H1 (cell line): ENCODE data around the gene LHFPL6. TPM values are rescaled to one million over a fixed set of nuclear protein-coding genes. Genes with fewer than 3 reads are reported as not detected.

Experiments used
- CTCF ChIA-PET: fragments of 300-600 bp; sonication (Branson Sonifier 250); formaldehyde crosslinking; loops from one replicate; lab custom pipeline; 2021; ENCODE audit not compliant: partially characterized antibody; lab: Charles Lee
- POLR2A ChIA-PET: fragments of 300-600 bp; sonication (Branson Sonifier 250); formaldehyde crosslinking; loops from one replicate; lab custom pipeline; 2021; ENCODE audit warnings: inconsistent platforms; ENCODE audit not compliant: partially characterized antibody; lab: Charles Lee
- DNase-seq, 2 experiments: peaks; one replicate each; pipeline versions ENCODE4 v3.0.0 to v3.0.0-alpha.2; 2010 to 2022; ENCODE audit warnings: low spot score in 2 of 2, low read depth in 1 of 2, mixed read lengths in 1 of 2
- FAIRE-seq: peaks from 2 replicates; lab custom pipeline; 2011; peaks lifted over from hg19 to GRCh38; lab: Jason Lieb, UNC
- H2AFZ ChIP-seq: 2 replicates; pipeline ENCODE4 v1.8.1; 2012; ENCODE audit warnings: low read length, inconsistent platforms
- H2AK5ac ChIP-seq: 2 replicates; pipeline ENCODE4 v1.6.1; 2013; ENCODE audit warnings: low read depth, low read length
- H2BK120ac ChIP-seq: replicated peaks from 2 replicates; pipeline ENCODE3; 2013; ENCODE audit warnings: low read depth, low read length, inconsistent platforms
- H2BK12ac ChIP-seq: 2 replicates; pipeline ENCODE4 v1.6.1; 2013; ENCODE audit warnings: low read depth, low read length
- H2BK15ac ChIP-seq: 2 replicates; pipeline ENCODE4 v1.6.1; 2013; ENCODE audit warnings: low read length
- H2BK20ac ChIP-seq: 2 replicates; pipeline ENCODE4 v1.6.1; 2013; ENCODE audit warnings: low read length
- H2BK5ac ChIP-seq: 2 replicates; pipeline ENCODE4 v1.6.1; 2013; ENCODE audit warnings: low read depth, low read length
- H3K14ac ChIP-seq: 2 replicates; pipeline ENCODE4 v1.6.1; 2013; ENCODE audit warnings: inconsistent platforms; ENCODE audit not compliant: insufficient read length
- H3K18ac ChIP-seq: 2 replicates; pipeline ENCODE4 v1.6.1; 2013; ENCODE audit warnings: low read length; ENCODE audit errors: extremely low read depth
- H3K23ac ChIP-seq: 2 replicates; pipeline ENCODE4 v1.6.1; 2013; ENCODE audit warnings: inconsistent platforms; ENCODE audit not compliant: insufficient read length
- H3K23me2 ChIP-seq: 2 replicates; pipeline ENCODE4 v1.6.1; 2013; ENCODE audit warnings: low read depth, low read length
- H3K27ac ChIP-seq: 2 replicates; pipeline ENCODE4 v1.6.1; 2011; ENCODE audit warnings: low read depth, low read length, inconsistent platforms
- H3K27me3 ChIP-seq, 4 experiments: replicated peaks in 1 of 4; 1 replicate in 1 of 4; 2 replicates in 3 of 4; pipeline versions ENCODE4 v1.6.1 to v1.8.1; 2011 to 2013; ENCODE audit warnings: low read length in 3 of 4, mild to moderate bottlenecking in 3 of 4, inconsistent platforms in 2 of 4, mixed read lengths in 2 of 4, moderate library complexity in 1 of 4; ENCODE audit not compliant: control insufficient read depth in 3 of 4, insufficient read depth in 3 of 4; ENCODE audit errors: extremely low read depth in 1 of 4
- H3K36me3 ChIP-seq, 4 experiments: 2 replicates each; pipeline versions ENCODE4 v1.6.1 to v1.8.1; 2011 to 2013; ENCODE audit warnings: mild to moderate bottlenecking in 4 of 4, low read length in 3 of 4, moderate library complexity in 2 of 4, control low read depth in 1 of 4, inconsistent platforms in 1 of 4; ENCODE audit not compliant: insufficient read depth in 4 of 4, control insufficient read depth in 2 of 4
- H3K4ac ChIP-seq: replicated peaks from 2 replicates; pipeline ENCODE3; 2013; ENCODE audit warnings: low read length, low read depth, mixed read lengths, inconsistent platforms; ENCODE audit not compliant: insufficient read length
- H3K4me1 ChIP-seq, 4 experiments: replicated peaks in 1 of 4; 1 replicate in 1 of 4; 2 replicates in 3 of 4; pipeline versions ENCODE4 v1.6.1 to v1.8.1; 2011 to 2013; ENCODE audit warnings: low read length in 3 of 4, inconsistent platforms in 2 of 4, mixed read lengths in 1 of 4; ENCODE audit not compliant: insufficient read depth in 4 of 4, control insufficient read depth in 3 of 4
- H3K4me2 ChIP-seq, 2 experiments: 2 replicates each; pipeline versions ENCODE4 v1.6.1 to v1.8.1; 2011 to 2013; ENCODE audit warnings: low read depth in 2 of 2, low read length in 2 of 2, control low read depth in 1 of 2, inconsistent platforms in 1 of 2, mild to moderate bottlenecking in 1 of 2; ENCODE audit not compliant: insufficient read depth in 1 of 2
- H3K4me3 ChIP-seq, 4 experiments: fragments of 200-600, 300-600 bp in 1 of 4; sonication (generic), shearing (Covaris generic), sonication (Bioruptor Twin) in 1 of 4; 2 replicates each; pipeline versions ENCODE4 v1.5.1 to v1.8.1; 2011 to 2016; ENCODE audit warnings: low read length in 4 of 4, low read depth in 3 of 4, control low read depth in 2 of 4, inconsistent platforms in 2 of 4, mild to moderate bottlenecking in 2 of 4, mixed read lengths in 1 of 4, moderate library complexity in 1 of 4; ENCODE audit not compliant: insufficient read depth in 2 of 4; ENCODE audit errors: extremely low read depth in 1 of 4
- H3K56ac ChIP-seq: replicated peaks from 2 replicates; pipeline ENCODE3; 2013; ENCODE audit warnings: low read depth, mild to moderate bottlenecking, mixed read lengths, low read length, inconsistent platforms; ENCODE audit not compliant: insufficient read length
- H3K79me1 ChIP-seq: 2 replicates; pipeline ENCODE4 v1.6.1; 2013; ENCODE audit warnings: low read depth, low read length, control low read depth
- H3K79me2 ChIP-seq, 2 experiments: 2 replicates each; pipeline versions ENCODE4 v1.6.1 to v1.8.1; 2012 to 2013; ENCODE audit warnings: low read length in 2 of 2, mild to moderate bottlenecking in 2 of 2, inconsistent platforms in 1 of 2; ENCODE audit not compliant: insufficient read depth in 2 of 2, control insufficient read depth in 1 of 2
- H3K9ac ChIP-seq, 4 experiments: replicated peaks in 1 of 4; 1 replicate in 1 of 4; 2 replicates in 3 of 4; pipeline versions ENCODE4 v1.6.1 to v1.8.1; 2011 to 2013; ENCODE audit warnings: low read depth in 3 of 4, low read length in 3 of 4, control low read depth in 2 of 4, mild to moderate bottlenecking in 2 of 4, moderate library complexity in 2 of 4, inconsistent platforms in 1 of 4; ENCODE audit errors: extremely low read depth in 1 of 4
- H3K9me3 ChIP-seq, 2 experiments: 2 replicates each; pipeline versions ENCODE4 v1.6.1 to v1.8.1; 2012 to 2013; ENCODE audit warnings: mild to moderate bottlenecking in 2 of 2, moderate library complexity in 2 of 2, control low read depth in 1 of 2, inconsistent platforms in 1 of 2, low read depth in 1 of 2, low read length in 1 of 2, mixed read lengths in 1 of 2; ENCODE audit not compliant: insufficient read depth in 2 of 2
- H4K20me1 ChIP-seq, 2 experiments: replicated peaks in 1 of 2; 2 replicates each; pipeline versions ENCODE3 to v1.8.1; 2011 to 2013; ENCODE audit warnings: inconsistent platforms in 2 of 2, low read length in 2 of 2, mild to moderate bottlenecking in 1 of 2; ENCODE audit not compliant: insufficient read depth in 2 of 2, control insufficient read depth in 1 of 2
- H4K5ac ChIP-seq: 2 replicates; pipeline ENCODE4 v1.6.1; 2013; ENCODE audit warnings: low read length, low read depth, mixed read lengths, inconsistent platforms; ENCODE audit not compliant: insufficient read length
- H4K8ac ChIP-seq: 2 replicates; pipeline ENCODE4 v1.8.0; 2013; ENCODE audit warnings: mild to moderate bottlenecking, moderate library complexity, low read length, inconsistent platforms; ENCODE audit not compliant: insufficient read depth; ENCODE audit errors: extremely low read depth
- H4K91ac ChIP-seq: replicated peaks from 2 replicates; pipeline ENCODE3; 2013; ENCODE audit warnings: low read length, mixed read lengths, inconsistent platforms; ENCODE audit not compliant: insufficient read length
- ASH2L ChIP-seq: fragments of 200-600, 300-600 bp; sonication (generic); IDR thresholded peaks from one replicate; pipeline ENCODE4 v1.7.1; 2017; ENCODE audit warnings: low read length
- MAX ChIP-seq: IDR thresholded peaks from 2 replicates; pipeline ENCODE4 v1.6.1; 2012; ENCODE audit warnings: inconsistent platforms
- polyA plus RNA-seq, 7 experiments: library from polyadenylated mRNA; depleted of rRNA in 3 of 7; stranded (reverse) in 5 of 7; unstranded in 2 of 7; fragments of >200 nt in 5 of 7; fragments of 200-250 nt in 2 of 7; gene quantifications; 1 replicate in 5 of 7; 2 replicates in 1 of 7; 4 replicates in 1 of 7; pipeline versions ENCODE4 v1.2.1 to v1.2.3, GENCODE V29; 2011 to 2013; ENCODE audit warnings: missing spikeins in 2 of 7, mixed read lengths in 2 of 7
- total RNA-seq: library from RNA; stranded (reverse); fragmentation: NEBNext Ultra II Directional; extraction: Animal tissue kit (Norgen Biotek cat#: 25700); gene quantifications from 2 replicates; pipeline ENCODE4 v1.2.1, GENCODE V29; 2021

The LHFPL6 gene
- total and polyA plus RNA-seq, 2 of the 8 experiments (the other 6 are each of a cell fraction or from before 2014, with no cell fraction given): 7.6 to 17.0 TPM

- no peaks in the 10 kb centered on the region for H3K79me1 ChIP-seq
- no peak overlapping the region for H3K4me3 ChIP-seq
- H3K9ac ChIP-seq: no peak overlapping the region
- no peak overlapping the region for H4K5ac ChIP-seq
- H2BK20ac ChIP-seq: no peak overlapping the region
- no peak overlapping the region for H2BK15ac ChIP-seq
- H3K79me2 ChIP-seq: no peaks in the 10 kb centered on the region
- CTCF ChIA-PET: no interaction called here
- POLR2A ChIA-PET: no interaction called here
- H4K20me1 ChIP-seq: no peaks in the 10 kb centered on the region
- H2BK5ac ChIP-seq: no peak overlapping the region
- H3K27me3 ChIP-seq: no peaks in the 10 kb centered on the region
- DNase-seq (no peak), FAIRE-seq (no peak)
- no peak overlapping the region for H4K91ac ChIP-seq
- H2BK12ac ChIP-seq: no peak overlapping the region
- H3K23me2 ChIP-seq: no peaks in the 10 kb centered on the region
- H2AFZ ChIP-seq: no peak overlapping the region
- H4K8ac ChIP-seq: no peak overlapping the region
- no peak overlapping the region for H3K4me2 ChIP-seq
- H3K36me3 ChIP-seq: no peaks in the 10 kb centered on the region
- no peaks in the 10 kb centered on the region for H3K9me3 ChIP-seq
- no peak overlapping the region for H2AK5ac ChIP-seq
- H3K18ac ChIP-seq: no peak overlapping the region
- H3K23ac ChIP-seq: no peak overlapping the region
- H3K4me1 ChIP-seq: peaks cover 7 to 20% (median 13%) of the 10 kb centered on the region in 4 experiments
- no peak overlapping the region for H3K14ac ChIP-seq
- no peak overlapping the region for H2BK120ac ChIP-seq
- no peak overlapping the region for H3K4ac ChIP-seq
- H3K56ac ChIP-seq: no peak overlapping the region
- no peak overlapping the region for H3K27ac ChIP-seq
- TF ChIP-seq MAX: no peak
- no peak for TF ChIP-seq ASH2L
- TF ChIP-seq, all 59 proteins: peak for 0
These were observed 117.7 kb downstream of the LHFPL6 start for GRCh38 chr13:39485314-39485700.
